GM19099 (cell line): Measurements from ENCODE around the gene GATA1.

Experiments used
- POLR2A ChIP-seq: IDR thresholded peaks from 3 replicates; pipeline ENCODE4 v1.6.1; 2011; ENCODE audit warnings: low read depth; ENCODE audit not compliant: insufficient read length; ENCODE audit errors: extremely low read depth

Gene GATA1

GRCh38 chrX:48792219-48792618 lies 5.8 kb downstream of the GATA1 start:
- TF ChIP-seq POLR2A, result no peak

GRCh38 chrX:48793935-48794334 lies 7.5 kb downstream of the GATA1 start:
- TF ChIP-seq POLR2A, result no peak

DNA sequence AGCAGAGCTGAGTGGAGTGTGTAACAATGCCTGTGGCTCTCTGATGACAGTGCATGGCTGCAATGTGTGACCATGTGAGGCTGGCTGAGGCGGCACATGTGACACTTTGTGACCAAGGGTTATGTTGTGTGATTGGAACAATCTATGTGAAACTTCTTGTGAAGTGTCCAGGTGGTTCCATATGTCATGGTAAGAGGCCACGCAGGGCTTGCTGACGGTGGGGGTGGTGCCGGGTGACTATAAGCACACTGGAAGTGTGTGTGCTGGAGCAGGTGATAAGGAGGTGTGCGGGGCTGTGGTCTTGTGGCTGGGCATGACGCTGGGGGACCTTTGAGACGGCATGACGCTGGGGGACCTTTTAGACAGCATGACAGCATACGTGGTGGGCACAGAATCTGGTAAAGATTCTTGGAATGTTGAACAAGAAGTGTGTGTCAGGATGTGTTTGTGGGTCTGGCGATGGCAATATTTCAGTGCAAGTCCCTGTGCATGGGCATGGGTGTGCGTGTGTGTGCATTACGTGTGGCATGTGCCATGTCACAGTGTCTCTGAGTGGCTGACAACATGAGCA lies 8.0 kb downstream of the GATA1 start:
- no peak for TF ChIP-seq POLR2A

DNA sequence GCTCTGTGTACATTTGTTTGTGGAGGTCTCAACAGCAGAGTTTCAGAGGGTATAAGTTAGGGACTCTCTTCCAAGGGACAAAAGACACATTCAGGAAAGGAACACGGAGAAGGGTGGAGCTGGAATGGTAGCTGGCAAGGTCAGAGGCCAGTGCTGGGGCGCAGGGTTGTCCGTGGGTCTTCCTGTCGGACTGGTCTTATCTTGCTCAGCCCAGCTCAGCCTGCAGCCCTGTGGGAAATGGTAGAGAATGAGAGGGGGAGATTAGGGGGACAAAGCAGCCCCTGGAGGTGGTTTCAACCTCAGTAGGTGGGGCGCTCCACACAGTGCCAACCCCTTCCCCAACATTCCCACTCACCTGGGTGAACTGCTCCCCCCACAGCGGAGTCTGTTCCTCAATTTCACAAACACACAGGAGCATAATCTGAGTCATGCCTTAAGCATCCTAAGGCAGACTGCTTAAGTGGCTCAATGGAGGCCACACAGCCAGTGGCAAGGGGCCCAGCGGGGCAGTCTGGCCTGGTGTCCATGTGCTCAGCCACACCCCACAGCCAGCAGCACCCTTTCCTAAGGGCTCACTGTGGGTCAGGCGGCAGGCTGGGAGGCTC lies 8.6 kb downstream of the GATA1 start:
- TF ChIP-seq POLR2A, result no peak

- no peak for TF ChIP-seq POLR2A
These were observed 11.9 kb downstream of the GATA1 start for GRCh38 chrX:48798318-48798717.

- no peak for TF ChIP-seq POLR2A
These were observed 14.3 kb downstream of the GATA1 start for GRCh38 chrX:48800574-48801279.

DNA sequence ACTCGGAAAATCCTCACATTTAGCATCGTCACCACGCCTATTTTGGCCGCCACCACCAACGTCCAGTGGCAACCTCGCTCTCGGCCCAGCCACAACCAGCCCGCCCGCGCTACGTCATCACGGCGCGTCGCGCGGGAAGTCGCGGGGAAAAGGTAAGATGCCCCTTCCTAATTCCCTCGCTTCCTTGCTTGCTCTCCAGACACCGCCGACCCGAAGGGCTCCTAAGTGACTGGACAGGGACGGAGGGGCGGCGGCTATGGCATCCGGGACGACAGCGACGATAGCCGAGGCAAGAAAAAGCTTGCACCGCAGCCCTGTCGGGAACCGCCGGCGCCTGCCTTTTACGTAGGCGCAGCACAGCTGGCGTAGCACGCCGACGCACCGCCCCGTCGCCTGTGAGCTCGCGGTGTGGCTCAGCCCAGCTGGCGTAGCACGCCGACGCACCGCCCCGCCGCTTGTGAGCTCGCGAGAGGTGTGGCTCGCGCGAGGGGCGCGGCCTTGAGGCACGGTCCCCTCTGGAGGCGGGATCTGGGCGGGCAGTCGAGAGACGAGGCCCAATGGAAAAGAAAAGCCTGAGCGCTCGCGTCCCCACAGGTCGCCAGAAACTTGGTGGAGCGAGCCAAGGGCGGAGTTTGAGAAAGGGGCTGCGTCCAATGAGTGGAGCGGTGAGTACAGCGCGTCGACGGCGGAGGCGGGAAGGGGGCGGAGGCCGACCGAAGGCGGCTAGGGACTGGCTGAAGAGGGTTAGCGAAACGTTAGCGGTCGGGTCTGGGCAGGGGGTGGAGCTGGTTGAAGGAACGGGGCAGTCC lies 15.1 kb downstream of the GATA1 start, which contains the start of gene HDAC6:
HDAC6 (plus strand) TSS at position 788 of the 809 bp plus-strand sequence. CDS start 626 bp downstream, outside the sequence.
- TF ChIP-seq POLR2A, result peak; percentile 55

DNA sequence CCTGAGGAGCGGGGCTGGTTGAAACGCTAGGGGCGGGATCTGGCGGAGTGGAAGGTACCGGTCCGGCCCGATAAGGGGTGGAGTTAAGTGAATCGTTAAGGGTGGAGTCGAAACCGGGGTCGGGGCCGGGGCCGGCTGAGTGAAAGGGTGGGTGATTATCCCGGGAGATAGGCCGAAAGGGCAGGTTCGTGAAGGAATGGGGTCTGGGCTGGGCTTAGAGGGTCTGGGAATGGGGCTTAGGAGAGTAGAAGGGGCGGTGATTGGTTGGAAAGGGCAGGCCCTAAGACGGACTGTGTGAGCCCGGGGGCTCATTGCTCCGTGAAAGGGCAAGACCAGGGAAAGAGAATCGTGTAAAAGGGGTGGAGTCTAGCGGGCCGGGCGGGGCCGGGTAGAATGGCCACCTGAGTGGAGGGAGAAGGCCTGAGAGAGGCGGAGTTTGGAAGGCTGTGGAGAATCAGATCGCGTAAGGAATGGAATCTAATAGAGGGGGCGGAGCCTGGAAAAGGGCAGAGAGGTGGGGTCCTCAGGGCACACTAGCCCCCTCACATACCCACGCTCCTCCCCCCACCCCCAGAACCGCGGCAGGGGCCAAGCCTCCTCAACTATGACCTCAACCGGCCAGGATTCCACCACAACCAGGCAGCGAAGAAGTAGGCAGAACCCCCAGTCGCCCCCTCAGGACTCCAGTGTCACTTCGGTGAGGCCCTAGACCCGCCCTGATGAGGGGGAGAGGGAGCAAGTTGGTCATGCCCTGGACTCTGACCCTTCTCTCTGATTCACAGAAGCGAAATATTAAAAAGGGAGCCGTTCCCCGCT lies 15.9 kb downstream of the GATA1 start:
- TF ChIP-seq POLR2A, result peak; percentile 58

GRCh38 chrX:48802905-48803200 lies 16.5 kb downstream of the GATA1 start:
- TF ChIP-seq POLR2A, result no peak

DNA sequence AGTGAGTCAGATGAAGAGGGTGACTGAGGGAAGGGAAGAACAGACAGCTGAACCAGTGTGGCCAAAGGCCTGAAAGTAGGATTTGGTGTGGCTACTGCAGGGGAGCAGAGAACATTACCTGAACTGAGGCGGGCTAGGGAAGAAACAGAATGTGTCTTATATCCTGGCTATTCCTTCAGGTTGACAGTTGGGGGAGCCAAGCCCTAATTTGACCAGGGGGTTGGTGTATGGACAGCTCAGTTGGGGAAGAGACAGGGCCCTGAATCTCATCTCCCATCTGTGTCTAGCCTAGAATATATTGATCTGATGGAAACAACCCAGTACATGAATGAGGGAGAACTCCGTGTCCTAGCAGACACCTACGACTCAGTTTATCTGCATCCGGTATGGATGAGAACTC lies 19.7 kb downstream of the GATA1 start:
- no peak for TF ChIP-seq POLR2A

DNA sequence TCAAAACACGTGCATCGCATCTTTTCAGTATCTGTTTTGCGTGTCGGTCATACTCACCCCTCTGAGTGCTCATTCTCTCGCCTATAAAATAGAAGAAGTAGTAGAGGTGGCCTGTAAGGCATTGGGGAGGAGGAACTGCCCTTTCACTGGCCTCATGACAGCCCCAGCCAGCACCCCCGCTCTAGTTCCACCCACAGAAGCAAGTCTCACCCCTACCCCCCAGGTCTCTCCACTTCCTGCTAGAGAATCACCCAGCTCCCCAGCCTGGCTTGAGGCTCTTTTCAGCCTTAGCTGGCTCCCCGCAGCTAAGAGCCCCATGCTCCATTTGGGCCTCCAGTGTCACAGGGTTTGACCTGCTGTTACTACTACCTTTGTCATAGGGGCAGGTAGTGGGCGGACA lies 27.3 kb downstream of the GATA1 start:
- no peak for TF ChIP-seq POLR2A

DNA sequence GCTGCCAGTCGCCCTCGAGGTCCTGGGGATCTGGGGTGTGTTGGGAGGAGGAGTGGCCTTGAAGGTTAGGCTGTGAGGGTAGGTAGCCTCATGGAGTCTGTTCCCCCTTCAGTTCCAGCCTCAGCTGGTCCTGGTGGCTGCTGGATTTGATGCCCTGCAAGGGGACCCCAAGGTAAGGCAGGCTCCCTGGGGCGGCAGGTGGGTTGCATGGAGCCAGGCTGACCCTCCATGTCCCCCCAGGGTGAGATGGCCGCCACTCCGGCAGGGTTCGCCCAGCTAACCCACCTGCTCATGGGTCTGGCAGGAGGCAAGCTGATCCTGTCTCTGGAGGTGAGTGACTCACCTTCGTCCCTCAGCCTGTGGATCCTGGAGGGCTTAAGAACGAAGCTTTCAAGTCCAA lies 28.3 kb downstream of the GATA1 start:
- TF ChIP-seq POLR2A, result no peak

GRCh38 chrX:48815266-48815665 lies 28.9 kb downstream of the GATA1 start:
- TF ChIP-seq POLR2A, result no peak

GRCh38 chrX:48816014-48816810 lies 29.8 kb downstream of the GATA1 start:
- TF ChIP-seq POLR2A, result no peak

GRCh38 chrX:48818098-48818497 lies 31.7 kb downstream of the GATA1 start:
- no peak for TF ChIP-seq POLR2A

GRCh38 chrX:48818866-48819265 lies 32.5 kb downstream of the GATA1 start:
- no peak for TF ChIP-seq POLR2A
